Fibroblast of pulmonary artery (primary cell): ENCODE results near the gene SCMH1.
A peak's percentile ranks its signal among the peaks of the same experiment; 100 is the strongest.

Experiments used
- DNase-seq: peaks from one replicate; pipeline ENCODE4 v3.0.0-alpha.2; 2010; ENCODE audit warnings: low read depth
- H3K4me3 ChIP-seq: replicated peaks from 2 replicates; pipeline ENCODE4 v1.5.1; 2011; ENCODE audit warnings: low read depth, mild to moderate bottlenecking, control low read depth, low read length, moderate library complexity
- CTCF ChIP-seq: IDR thresholded peaks from 2 replicates; pipeline ENCODE4 v1.5.1; 2011; ENCODE audit warnings: mild to moderate bottlenecking, control low read depth, low read length, inconsistent platforms; ENCODE audit errors: missing control alignments

SCMH1 gene

DNA sequence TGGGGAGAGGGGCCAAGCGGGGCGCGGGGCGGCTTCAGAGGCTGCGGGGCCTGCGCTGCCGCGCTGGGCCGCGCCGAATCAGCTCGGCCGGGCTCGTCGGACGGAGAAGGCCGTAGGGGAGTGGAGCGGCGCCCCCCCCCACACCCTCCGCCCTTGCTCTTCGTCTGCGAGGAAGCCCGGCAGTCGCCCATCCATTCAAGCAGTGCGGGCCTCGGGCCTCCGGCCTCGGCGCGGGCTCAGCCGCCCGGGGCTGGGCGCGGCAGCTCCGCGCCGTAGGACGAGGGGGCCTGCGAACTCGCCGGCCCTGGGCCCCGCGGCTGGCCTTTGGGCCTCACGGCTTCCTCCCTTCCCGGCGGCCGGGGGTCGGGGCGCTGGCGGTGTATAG, 262.0 kb downstream of the SCMH1 start:
- peak overlapping the region; percentile 63 for H3K4me3 ChIP-seq
- no peak for TF ChIP-seq CTCF
- no peak for DNase-seq

GRCh38 chr1:40979241-40980067, 262.7 kb downstream of the SCMH1 start, which contains the start of gene CTPS1:
Gene CTPS1 (plus strand): TSS chr1:40979696. CDS start chr1:40983291, 3,595 bp downstream.
- peak within 1 kb of the TSS; percentile 63 for H3K4me3 ChIP-seq
- no peak for TF ChIP-seq CTCF
- peak; percentile 94 for DNase-seq

GRCh38 chr1:40978886-40979240, 263.2 kb downstream of the SCMH1 start:
- TF ChIP-seq CTCF, result no peak
- H3K4me3 ChIP-seq, result peak overlapping the region; percentile 63
- DNase-seq, result no peak

GRCh38 chr1:40977716-40978115, 264.4 kb downstream of the SCMH1 start:
- H3K4me3 ChIP-seq, result no peak overlapping the region
- peak; percentile 44 for DNase-seq
- TF ChIP-seq CTCF, result no peak
